ENCODE data around the gene CLTC. TPM values are rescaled to one million over a fixed set of nuclear protein-coding genes. Genes with fewer than 3 reads are reported as not detected.
A peak's percentile ranks its signal among the peaks of the same experiment; 100 is the strongest.

CLTC gene
- total and polyA plus RNA-seq, 10 of the 15 experiments (the other 5 are each of a cell fraction or from before 2014, with no cell fraction given) = 77.5 to 188 (median 129) TPM

DNA sequence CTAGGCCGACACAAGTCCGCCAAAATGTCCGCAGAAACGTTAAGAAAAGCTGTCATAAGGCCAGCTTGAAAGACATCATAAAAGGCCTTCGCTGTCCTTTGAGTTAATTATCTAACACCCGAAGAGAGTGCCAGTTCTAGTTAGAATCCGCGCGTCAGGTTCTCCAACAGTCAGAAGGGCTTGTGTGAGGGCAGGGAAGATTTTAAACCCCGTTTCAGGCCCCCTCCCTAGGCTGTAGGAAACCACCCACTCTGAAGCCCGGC lies 729 bp upstream of the CLTC start (continued):
- TF ChIP-seq, protein P1, sequence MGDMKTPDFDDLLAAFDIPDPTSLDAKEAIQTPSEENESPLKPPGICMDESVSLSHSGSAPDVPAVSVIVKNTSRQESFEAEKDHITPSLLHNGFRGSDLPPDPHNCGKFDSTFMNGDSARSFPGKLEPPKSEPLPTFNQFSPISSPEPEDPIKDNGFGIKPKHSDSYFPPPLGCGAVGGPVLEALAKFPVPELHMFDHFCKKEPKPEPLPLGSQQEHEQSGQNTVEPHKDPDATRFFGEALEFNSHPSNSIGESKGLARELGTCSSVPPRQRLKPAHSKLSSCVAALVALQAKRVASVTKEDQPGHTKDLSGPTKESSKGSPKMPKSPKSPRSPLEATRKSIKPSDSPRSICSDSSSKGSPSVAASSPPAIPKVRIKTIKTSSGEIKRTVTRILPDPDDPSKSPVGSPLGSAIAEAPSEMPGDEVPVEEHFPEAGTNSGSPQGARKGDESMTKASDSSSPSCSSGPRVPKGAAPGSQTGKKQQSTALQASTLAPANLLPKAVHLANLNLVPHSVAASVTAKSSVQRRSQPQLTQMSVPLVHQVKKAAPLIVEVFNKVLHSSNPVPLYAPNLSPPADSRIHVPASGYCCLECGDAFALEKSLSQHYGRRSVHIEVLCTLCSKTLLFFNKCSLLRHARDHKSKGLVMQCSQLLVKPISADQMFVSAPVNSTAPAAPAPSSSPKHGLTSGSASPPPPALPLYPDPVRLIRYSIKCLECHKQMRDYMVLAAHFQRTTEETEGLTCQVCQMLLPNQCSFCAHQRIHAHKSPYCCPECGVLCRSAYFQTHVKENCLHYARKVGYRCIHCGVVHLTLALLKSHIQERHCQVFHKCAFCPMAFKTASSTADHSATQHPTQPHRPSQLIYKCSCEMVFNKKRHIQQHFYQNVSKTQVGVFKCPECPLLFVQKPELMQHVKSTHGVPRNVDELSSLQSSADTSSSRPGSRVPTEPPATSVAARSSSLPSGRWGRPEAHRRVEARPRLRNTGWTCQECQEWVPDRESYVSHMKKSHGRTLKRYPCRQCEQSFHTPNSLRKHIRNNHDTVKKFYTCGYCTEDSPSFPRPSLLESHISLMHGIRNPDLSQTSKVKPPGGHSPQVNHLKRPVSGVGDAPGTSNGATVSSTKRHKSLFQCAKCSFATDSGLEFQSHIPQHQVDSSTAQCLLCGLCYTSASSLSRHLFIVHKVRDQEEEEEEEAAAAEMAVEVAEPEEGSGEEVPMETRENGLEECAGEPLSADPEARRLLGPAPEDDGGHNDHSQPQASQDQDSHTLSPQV (IDR thresholded peaks at IDR 0.05) = no peak
- TF ChIP-seq EGR1 (IDR thresholded peaks at IDR 0.05; ENCODE audit: borderline replicate concordance in 1 of 2, low read depth in 2 of 2, low read length in 2 of 2) (no peak; a peak in 1 of 3 replicates), BACH1 (IDR thresholded peaks at IDR 0.05; ENCODE audit: borderline replicate concordance) (no peak), SMAD5 (IDR thresholded peaks at IDR 0.05; ENCODE audit: low read depth) (no peak), ZBED1 (IDR thresholded peaks at IDR 0.05; ENCODE audit: borderline replicate concordance) (no peak), HCFC1 (IDR thresholded peaks at IDR 0.05; ENCODE audit: low read length) (no peak), NR2C2 (IDR thresholded peaks at IDR 0.05; ENCODE audit: borderline replicate concordance, control insufficient read depth, insufficient read length, low read depth) (no peak), NR2F1 (conservative IDR thresholded peaks at IDR 0.05) (no peak; the same call in 1 of the 2 replicates), CREB1 (IDR thresholded peaks at IDR 0.05; ENCODE audit: low read depth) (no peak), BRCA1 (IDR thresholded peaks at IDR 0.05; ENCODE audit: low read depth, low read length) (no peak), SIX5 (IDR thresholded peaks at IDR 0.05; ENCODE audit: low read depth, low read length, severe bottlenecking) (no peak), NBN (IDR thresholded peaks at IDR 0.05) (no peak), NRF1 (conservative IDR thresholded peaks at IDR 0.05; ENCODE audit: low read depth, low read length) (no peak), GABPA (IDR thresholded peaks at IDR 0.05; ENCODE audit: low read depth) (no peak), DPF2 (IDR thresholded peaks at IDR 0.05) (no peak), POLR2AphosphoS2 (IDR thresholded peaks at IDR 0.05; ENCODE audit: low read depth, low read length) (0 out of 2 replicates have a peak, but pooled peaks have one; percentile 61), STAT3 (IDR thresholded peaks at IDR 0.05; ENCODE audit: low read depth, low read length) (no peak; the same call in 1 of the 2 replicates), JUNB (IDR thresholded peaks at IDR 0.05) (no peak), TBL1XR1 (IDR thresholded peaks at IDR 0.05; ENCODE audit: low read depth, low read length) (no peak), TCF7 (IDR thresholded peaks at IDR 0.05; ENCODE audit: borderline replicate concordance) (no peak), ZNF24 (IDR thresholded peaks at IDR 0.05) (no peak)
- TF ChIP-seq, protein P2, sequence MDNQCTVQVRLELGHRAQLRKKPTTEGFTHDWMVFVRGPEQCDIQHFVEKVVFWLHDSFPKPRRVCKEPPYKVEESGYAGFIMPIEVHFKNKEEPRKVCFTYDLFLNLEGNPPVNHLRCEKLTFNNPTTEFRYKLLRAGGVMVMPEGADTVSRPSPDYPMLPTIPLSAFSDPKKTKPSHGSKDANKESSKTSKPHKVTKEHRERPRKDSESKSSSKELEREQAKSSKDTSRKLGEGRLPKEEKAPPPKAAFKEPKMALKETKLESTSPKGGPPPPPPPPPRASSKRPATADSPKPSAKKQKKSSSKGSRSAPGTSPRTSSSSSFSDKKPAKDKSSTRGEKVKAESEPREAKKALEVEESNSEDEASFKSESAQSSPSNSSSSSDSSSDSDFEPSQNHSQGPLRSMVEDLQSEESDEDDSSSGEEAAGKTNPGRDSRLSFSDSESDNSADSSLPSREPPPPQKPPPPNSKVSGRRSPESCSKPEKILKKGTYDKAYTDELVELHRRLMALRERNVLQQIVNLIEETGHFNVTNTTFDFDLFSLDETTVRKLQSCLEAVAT (IDR thresholded peaks at IDR 0.05) = peak; percentile 12; the same call in 1 of the 2 replicates
- TF ChIP-seq, protein P3, sequence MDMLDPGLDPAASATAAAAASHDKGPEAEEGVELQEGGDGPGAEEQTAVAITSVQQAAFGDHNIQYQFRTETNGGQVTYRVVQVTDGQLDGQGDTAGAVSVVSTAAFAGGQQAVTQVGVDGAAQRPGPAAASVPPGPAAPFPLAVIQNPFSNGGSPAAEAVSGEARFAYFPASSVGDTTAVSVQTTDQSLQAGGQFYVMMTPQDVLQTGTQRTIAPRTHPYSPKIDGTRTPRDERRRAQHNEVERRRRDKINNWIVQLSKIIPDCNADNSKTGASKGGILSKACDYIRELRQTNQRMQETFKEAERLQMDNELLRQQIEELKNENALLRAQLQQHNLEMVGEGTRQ (IDR thresholded peaks at IDR 0.05; ENCODE audit: borderline replicate concordance, low read depth, low read length) = no peak
- TF ChIP-seq, protein P4, sequence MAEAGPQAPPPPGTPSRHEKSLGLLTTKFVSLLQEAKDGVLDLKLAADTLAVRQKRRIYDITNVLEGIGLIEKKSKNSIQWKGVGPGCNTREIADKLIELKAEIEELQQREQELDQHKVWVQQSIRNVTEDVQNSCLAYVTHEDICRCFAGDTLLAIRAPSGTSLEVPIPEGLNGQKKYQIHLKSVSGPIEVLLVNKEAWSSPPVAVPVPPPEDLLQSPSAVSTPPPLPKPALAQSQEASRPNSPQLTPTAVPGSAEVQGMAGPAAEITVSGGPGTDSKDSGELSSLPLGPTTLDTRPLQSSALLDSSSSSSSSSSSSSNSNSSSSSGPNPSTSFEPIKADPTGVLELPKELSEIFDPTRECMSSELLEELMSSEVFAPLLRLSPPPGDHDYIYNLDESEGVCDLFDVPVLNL (IDR thresholded peaks at IDR 0.05; ENCODE audit: low read depth, low read length) = no peak; the same call in 1 of the 2 replicates
- TF ChIP-seq, protein P5, sequence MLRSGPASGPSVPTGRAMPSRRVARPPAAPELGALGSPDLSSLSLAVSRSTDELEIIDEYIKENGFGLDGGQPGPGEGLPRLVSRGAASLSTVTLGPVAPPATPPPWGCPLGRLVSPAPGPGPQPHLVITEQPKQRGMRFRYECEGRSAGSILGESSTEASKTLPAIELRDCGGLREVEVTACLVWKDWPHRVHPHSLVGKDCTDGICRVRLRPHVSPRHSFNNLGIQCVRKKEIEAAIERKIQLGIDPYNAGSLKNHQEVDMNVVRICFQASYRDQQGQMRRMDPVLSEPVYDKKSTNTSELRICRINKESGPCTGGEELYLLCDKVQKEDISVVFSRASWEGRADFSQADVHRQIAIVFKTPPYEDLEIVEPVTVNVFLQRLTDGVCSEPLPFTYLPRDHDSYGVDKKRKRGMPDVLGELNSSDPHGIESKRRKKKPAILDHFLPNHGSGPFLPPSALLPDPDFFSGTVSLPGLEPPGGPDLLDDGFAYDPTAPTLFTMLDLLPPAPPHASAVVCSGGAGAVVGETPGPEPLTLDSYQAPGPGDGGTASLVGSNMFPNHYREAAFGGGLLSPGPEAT (IDR thresholded peaks at IDR 0.05; ENCODE audit: low read depth) = no peak
